GM18951 (cell line): ENCODE results near the gene NT5DC2.

Experiments
- POLR2A ChIP-seq: IDR thresholded peaks from 4 replicates; pipeline ENCODE4 v1.6.1; 2011; ENCODE audit warnings: mild to moderate bottlenecking; ENCODE audit not compliant: insufficient read length, insufficient read depth; ENCODE audit errors: extremely low read depth
- in situ Hi-C: fragments of 300-500 bp; cut with MboI; formaldehyde crosslinking; loops from one replicate; pipeline ENCODE4 v1.12.0; 2022; ENCODE audit warnings: low sequenced_read_pairs, mixed read lengths, inconsistent platforms; ENCODE audit not compliant: unreplicated experiment

Gene NT5DC2

DNA sequence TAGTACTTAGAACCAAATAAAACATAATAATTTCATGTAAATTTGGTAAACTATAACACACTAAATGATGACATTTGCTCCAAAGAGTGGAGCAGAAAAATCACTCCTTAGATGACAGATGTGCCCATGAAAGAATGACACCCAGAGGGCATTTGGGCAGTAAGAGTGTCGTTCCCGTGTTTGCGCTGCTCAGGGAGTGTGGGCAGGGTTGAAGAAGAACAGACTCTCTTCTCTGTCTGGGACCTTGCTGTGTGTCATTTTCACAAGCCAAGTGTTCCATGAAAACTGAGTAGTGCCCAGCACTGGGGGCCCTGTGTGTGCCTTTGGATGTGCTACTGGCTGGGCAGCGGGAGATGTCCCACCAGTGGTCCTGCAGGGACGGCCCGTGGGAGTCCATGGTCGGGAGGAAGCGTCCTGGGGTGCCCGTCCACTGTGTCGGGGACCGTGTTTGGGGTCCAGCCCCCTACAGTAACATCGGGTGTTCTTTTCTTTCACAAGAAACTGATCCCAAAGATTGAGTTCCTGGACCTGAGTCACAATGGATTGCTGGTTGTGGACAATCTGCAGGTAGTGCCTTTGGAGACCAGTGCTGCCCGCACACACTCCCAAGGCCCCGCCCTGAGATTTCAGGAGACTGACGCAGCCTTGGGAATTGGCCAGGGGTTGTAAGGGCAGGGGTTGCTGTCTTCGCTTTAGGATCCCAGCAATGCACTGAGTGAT lies 56.4 kb downstream of the NT5DC2 start:
- TF ChIP-seq POLR2A, result no peak
- in situ Hi-C loops, result no loop called here
